Neutrophil (primary cell): ENCODE data around the gene NALCN.

ENCODE experiments used
- H3K27ac ChIP-seq: fragments of 200-600 bp; sonication (generic); 2 replicates; pipeline ENCODE4 v1.5.1; 2016; ENCODE audit warnings: mild to moderate bottlenecking, moderate library complexity
- H3K27me3 ChIP-seq: fragments of 200-600 bp; sonication (generic); 2 replicates; pipeline ENCODE4 v1.6.0; 2016; ENCODE audit warnings: mild to moderate bottlenecking
- H3K36me3 ChIP-seq: fragments of 200-600 bp; sonication (generic); 2 replicates; pipeline ENCODE4 v1.5.1; 2017
- H3K4me1 ChIP-seq, 2 experiments: fragments of 200-600 bp in 1 of 2; sonication (generic) in 1 of 2; 1 replicate in 1 of 2; 2 replicates in 1 of 2; pipeline versions ENCODE4 v1.5.1 to v1.6.1; 2013 to 2016; ENCODE audit warnings: low read depth in 1 of 2, low read length in 1 of 2, mild to moderate bottlenecking in 1 of 2, moderate library complexity in 1 of 2; ENCODE audit not compliant: control insufficient read depth in 1 of 2, insufficient read depth in 1 of 2
- H3K4me3 ChIP-seq, 2 experiments: fragments of 200-600 bp in 1 of 2; sonication (generic) in 1 of 2; 1 replicate in 1 of 2; 2 replicates in 1 of 2; pipeline ENCODE4 v1.5.1; 2013 to 2016; ENCODE audit warnings: low read depth in 1 of 2, low read length in 1 of 2, mild to moderate bottlenecking in 1 of 2, moderate library complexity in 1 of 2
- H3K9me3 ChIP-seq: fragments of 200-600 bp; sonication (generic); 2 replicates; pipeline ENCODE4 v1.5.1; 2016
- TF ChIP-seq, protein P1 (sequence below): fragments of 200-600 bp; sonication (generic); IDR thresholded peaks from 2 replicates; pipeline ENCODE4 v1.5.1; 2016; ENCODE audit warnings: antibody characterized with exemption

Gene NALCN

DNA sequence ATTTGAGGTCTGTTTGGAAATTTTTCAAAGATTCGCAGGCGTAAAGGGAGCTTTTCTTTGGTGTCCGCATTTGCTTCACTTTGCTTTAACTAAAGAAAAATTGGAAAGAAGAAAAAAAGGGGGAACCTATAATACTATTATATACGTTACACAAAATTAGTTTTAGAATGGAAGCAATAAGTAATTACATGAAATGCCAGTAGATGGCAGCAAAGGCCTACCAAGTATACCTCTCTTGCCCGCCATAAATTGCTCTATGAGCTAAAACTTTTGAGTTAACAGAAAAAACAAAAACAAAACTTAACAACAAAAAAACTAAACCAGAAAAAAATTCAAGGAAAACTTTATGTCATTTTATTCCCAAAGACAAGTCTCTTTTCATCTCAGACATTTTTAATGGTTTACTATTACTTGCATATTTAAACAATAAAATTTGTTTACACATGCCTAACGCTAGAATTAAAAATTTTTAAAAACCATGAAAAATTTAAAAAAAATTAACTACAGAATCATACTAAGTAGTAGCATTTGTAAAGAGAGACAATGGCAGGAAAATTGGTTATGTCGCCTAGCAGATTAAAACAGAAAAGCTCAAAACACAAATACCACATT, 271.4 kb downstream of the NALCN start:
- Histone ChIP-seq H3K27me3 (peaks cover 6% of the 10 kb centered on the region), H3K27ac (no peak overlapping the region), H3K9me3 (no peaks in the 10 kb centered on the region), H3K4me3 (no peak overlapping the region), H3K4me1 (no peaks in the 10 kb centered on the region), H3K36me3 (no peaks in the 10 kb centered on the region)
- TF ChIP-seq, protein P1, sequence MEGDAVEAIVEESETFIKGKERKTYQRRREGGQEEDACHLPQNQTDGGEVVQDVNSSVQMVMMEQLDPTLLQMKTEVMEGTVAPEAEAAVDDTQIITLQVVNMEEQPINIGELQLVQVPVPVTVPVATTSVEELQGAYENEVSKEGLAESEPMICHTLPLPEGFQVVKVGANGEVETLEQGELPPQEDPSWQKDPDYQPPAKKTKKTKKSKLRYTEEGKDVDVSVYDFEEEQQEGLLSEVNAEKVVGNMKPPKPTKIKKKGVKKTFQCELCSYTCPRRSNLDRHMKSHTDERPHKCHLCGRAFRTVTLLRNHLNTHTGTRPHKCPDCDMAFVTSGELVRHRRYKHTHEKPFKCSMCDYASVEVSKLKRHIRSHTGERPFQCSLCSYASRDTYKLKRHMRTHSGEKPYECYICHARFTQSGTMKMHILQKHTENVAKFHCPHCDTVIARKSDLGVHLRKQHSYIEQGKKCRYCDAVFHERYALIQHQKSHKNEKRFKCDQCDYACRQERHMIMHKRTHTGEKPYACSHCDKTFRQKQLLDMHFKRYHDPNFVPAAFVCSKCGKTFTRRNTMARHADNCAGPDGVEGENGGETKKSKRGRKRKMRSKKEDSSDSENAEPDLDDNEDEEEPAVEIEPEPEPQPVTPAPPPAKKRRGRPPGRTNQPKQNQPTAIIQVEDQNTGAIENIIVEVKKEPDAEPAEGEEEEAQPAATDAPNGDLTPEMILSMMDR = peak; percentile 27

DNA sequence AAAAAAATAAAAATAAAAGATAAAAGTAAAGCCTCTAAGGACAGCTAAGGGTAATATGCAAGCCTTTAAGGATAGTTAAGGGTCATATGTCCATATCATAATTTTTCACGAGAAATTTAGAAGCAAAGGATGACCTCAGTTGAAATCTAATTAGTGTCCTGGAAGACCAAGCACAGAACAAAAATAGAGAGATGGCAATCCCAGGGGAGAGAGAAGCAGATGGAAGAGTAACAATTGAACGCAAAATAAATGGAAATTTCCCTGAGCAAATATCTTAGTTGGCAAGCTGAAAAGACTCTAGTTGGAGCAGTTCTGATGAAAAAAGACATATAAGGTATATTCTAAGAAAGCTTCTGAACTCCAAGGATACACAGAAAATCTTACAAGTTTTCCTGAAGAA, 275.4 kb downstream of the NALCN start:
- Histone ChIP-seq H3K9me3 (no peaks in the 10 kb centered on the region), H3K27ac (no peak overlapping the region), H3K27me3 (peaks cover 15% of the 10 kb centered on the region), H3K4me3 (no peak overlapping the region), H3K4me1 (no peaks in the 10 kb centered on the region), H3K36me3 (no peaks in the 10 kb centered on the region)
- TF ChIP-seq, protein P1 = no peak

DNA sequence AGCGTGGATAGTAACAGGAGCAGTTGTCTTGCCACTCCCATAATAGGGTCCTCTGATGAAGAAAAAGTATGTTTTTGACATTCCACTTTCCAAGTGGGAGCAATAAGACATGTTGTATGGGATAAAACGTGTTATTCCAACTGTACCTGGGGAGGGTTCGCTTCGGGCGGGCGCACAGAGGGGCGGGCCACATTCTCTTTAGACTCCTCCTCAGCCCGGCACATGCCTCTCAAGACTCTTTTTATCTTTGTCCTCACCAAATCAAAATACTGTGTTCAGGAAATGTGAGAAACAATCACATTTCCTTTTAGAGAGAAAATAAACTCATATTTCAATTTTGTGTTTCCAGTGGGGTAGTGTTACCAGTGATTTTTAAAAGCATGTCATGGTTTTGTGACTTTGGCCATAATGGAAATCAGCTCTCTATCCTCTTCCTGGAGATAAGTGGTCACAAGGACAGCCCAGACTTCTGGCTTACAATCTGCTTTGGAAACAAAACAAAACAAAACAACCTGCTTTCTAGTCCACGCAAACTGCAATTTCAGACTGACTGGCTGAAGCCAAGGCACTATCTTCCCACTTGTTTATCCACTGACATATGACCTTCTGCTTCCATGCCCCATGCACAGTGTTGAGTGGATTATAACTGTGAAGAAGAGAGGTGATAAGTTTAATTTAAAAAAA, 276.1 kb downstream of the NALCN start:
- Histone ChIP-seq H3K36me3 (no peaks in the 10 kb centered on the region), H3K4me1 (no peaks in the 10 kb centered on the region), H3K27ac (no peak overlapping the region)

DNA sequence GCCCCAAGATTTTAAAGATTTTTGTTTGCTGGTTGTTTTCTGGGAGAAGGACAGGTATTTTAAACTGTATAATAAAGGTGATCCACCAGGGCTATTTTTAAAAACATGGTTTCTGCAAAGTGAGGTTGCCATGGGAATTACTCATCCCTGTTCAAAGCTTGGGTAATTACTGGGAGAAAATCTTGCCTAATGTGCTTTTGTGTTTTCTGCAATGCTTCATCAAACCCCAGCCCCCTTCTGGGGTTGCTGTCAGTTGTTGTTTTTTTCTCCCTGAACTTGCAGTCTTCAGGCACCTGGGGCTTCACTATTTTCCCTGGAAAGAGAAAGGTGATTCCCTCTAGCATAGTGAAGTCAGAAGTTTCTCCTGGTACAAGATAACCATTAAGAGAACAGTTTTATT, 277.2 kb downstream of the NALCN start:
- no peaks in the 10 kb centered on the region for H3K9me3 ChIP-seq
- H3K4me1 ChIP-seq = no peaks in the 10 kb centered on the region
- H3K4me3 ChIP-seq = no peak overlapping the region
- H3K27me3 ChIP-seq = peaks cover 15% of the 10 kb centered on the region
- TF ChIP-seq, protein P1 = no peak
- no peak overlapping the region for H3K27ac ChIP-seq
- H3K36me3 ChIP-seq = no peaks in the 10 kb centered on the region

More for the DNA sequence above, 276.1 kb downstream of the NALCN start:
- H3K27me3 ChIP-seq = peaks cover 15% of the 10 kb centered on the region
- TF ChIP-seq, protein P1 = no peak
- H3K4me3 ChIP-seq = no peak overlapping the region
- H3K9me3 ChIP-seq = no peaks in the 10 kb centered on the region

DNA sequence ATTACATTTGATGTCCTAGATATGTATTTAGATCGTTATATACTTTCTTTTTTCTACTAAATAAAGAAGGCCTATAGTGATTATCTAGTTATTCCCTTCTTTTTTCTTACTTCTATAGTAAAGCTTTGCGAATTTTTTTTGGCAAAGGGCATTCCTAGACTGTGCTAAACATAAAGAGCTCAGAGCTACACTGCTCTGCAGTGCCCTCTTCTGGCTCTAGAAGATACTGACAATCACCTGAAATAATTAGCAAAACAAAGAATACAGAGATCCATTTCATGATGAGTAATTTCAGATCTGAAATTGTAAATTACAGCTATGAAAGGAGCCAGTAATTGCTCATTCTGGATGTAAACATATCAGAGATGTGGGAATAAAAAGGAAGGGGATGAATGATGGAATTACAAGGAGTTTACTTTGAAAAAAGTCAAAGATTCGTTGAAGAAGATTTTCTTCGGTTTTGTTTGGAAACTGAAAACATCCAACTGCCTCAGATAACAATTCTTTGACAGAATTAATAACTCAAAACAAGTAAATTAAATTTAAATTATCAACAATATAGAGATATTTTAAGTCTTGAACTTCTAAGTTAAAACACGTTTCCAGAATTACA, 288.5 kb downstream of the NALCN start:
- no peaks in the 10 kb centered on the region for H3K4me1 ChIP-seq

More for the DNA sequence above, 288.5 kb downstream of the NALCN start:
- H3K9me3 ChIP-seq = no peaks in the 10 kb centered on the region
- H3K4me3 ChIP-seq = no peak overlapping the region
- H3K27me3 ChIP-seq = no peaks in the 10 kb centered on the region
- no peaks in the 10 kb centered on the region for H3K36me3 ChIP-seq
- TF ChIP-seq, protein P1 = no peak
- H3K27ac ChIP-seq = no peak overlapping the region
